HEK293 (cell line): ENCODE data around the gene NPTN.
"Not testable (repeated sequence)": the region's sequence is repeated elsewhere in the genome, so short reads cannot be mapped to it uniquely, and the experiment has no call there.

Source experiments
- CTCF ChIA-PET: fragments of 350-600 bp; formaldehyde crosslinking; extraction: SDS; loops from one replicate; lab custom pipeline; 2021; ENCODE audit warnings: antibody characterized with exemption; lab: Yijun Ruan, JAX
- POLR2A ChIA-PET: fragments of 300-600 bp; formaldehyde crosslinking; extraction: SDS; loops from one replicate; lab custom pipeline; 2020; ENCODE audit warnings: antibody characterized with exemption, inconsistent platforms; lab: Yijun Ruan, JAX
- H3K27ac ChIP-seq: fragments of 200-500 bp; sonication (Bioruptor generic); 2 replicates; pipeline ENCODE4 v1.5.1; 2014; ENCODE audit warnings: low read depth, low read length, control low read depth, inconsistent platforms; ENCODE audit errors: extremely low read depth
- H3K36me3 ChIP-seq, 2 experiments: fragments of 200-500 bp in 1 of 2; sonication (Bioruptor generic) in 1 of 2; 1 replicate in 1 of 2; 2 replicates in 1 of 2; pipeline ENCODE4 v1.5.1; 2014 to 2017; ENCODE audit warnings: inconsistent platforms in 2 of 2, low read length in 2 of 2; ENCODE audit not compliant: control insufficient read depth in 2 of 2, insufficient read depth in 1 of 2
- H3K4me1 ChIP-seq: fragments of 200-500 bp; sonication (Bioruptor generic); 2 replicates; pipeline ENCODE4 v1.5.1; 2014; ENCODE audit warnings: mild to moderate bottlenecking, low read length, inconsistent platforms; ENCODE audit not compliant: control insufficient read depth, insufficient read depth
- H3K4me3 ChIP-seq: 2 replicates; pipeline ENCODE4 v1.5.1; 2011; ENCODE audit warnings: low read depth, mild to moderate bottlenecking, control low read depth, low read length, moderate library complexity
- H3K9me3 ChIP-seq: fragments of 200-500 bp; sonication (Bioruptor generic); 2 replicates; pipeline ENCODE4 v1.5.1; 2014; ENCODE audit warnings: low read depth, low read length, inconsistent platforms; ENCODE audit not compliant: control insufficient read depth, insufficient read depth
- BCL6B ChIP-seq: fragments of 450-650 bp; formaldehyde crosslinking; IDR thresholded peaks from 2 replicates; pipeline ENCODE4 v1.5.1; 2017; ENCODE audit warnings: missing biosample characterization, missing genetic modification characterization
- EGR2 ChIP-seq: fragments of 450-650 bp; formaldehyde crosslinking; IDR thresholded peaks from 2 replicates; pipeline ENCODE4 v1.5.1; 2016; ENCODE audit warnings: low read depth, missing biosample characterization, missing genetic modification characterization
- GLIS1 ChIP-seq: fragments of 450-650 bp; formaldehyde crosslinking; IDR thresholded peaks from 2 replicates; pipeline ENCODE4 v1.5.1; 2016; ENCODE audit warnings: missing biosample characterization, missing genetic modification characterization
- KLF16 ChIP-seq: fragments of 450-650 bp; formaldehyde crosslinking; IDR thresholded peaks from 2 replicates; pipeline ENCODE4 v1.5.1; 2017; ENCODE audit warnings: missing biosample characterization, missing genetic modification characterization
- SP7 ChIP-seq: fragments of 450-650 bp; formaldehyde crosslinking; IDR thresholded peaks from 2 replicates; pipeline ENCODE4 v1.5.1; 2016; ENCODE audit warnings: missing biosample characterization, missing genetic modification characterization
- ZBTB21 ChIP-seq: fragments of 450-650 bp; formaldehyde crosslinking; IDR thresholded peaks from 2 replicates; pipeline ENCODE4 v1.5.1; 2017; ENCODE audit warnings: missing biosample characterization, missing genetic modification characterization
- ZBTB48 ChIP-seq: fragments of 450-650 bp; formaldehyde crosslinking; IDR thresholded peaks from 2 replicates; pipeline ENCODE4 v1.5.1; 2016; ENCODE audit warnings: missing biosample characterization, missing genetic modification characterization
- ZFP3 ChIP-seq: fragments of 450-650 bp; formaldehyde crosslinking; IDR thresholded peaks from 2 replicates; pipeline ENCODE4 v1.5.1; 2016; ENCODE audit warnings: low read depth, missing biosample characterization, missing genetic modification characterization
- ZFP41 ChIP-seq: fragments of 450-650 bp; formaldehyde crosslinking; IDR thresholded peaks from 2 replicates; pipeline ENCODE4 v1.5.1; 2016; ENCODE audit warnings: missing biosample characterization, missing genetic modification characterization, borderline replicate concordance
- ZNF155 ChIP-seq: fragments of 450-650 bp; formaldehyde crosslinking; IDR thresholded peaks from 2 replicates; pipeline ENCODE4 v1.5.1; 2016; ENCODE audit warnings: missing biosample characterization, missing genetic modification characterization
- ZNF221 ChIP-seq: fragments of 450-650 bp; formaldehyde crosslinking; IDR thresholded peaks from 2 replicates; pipeline ENCODE4 v1.5.1; 2017; ENCODE audit warnings: missing biosample characterization, missing genetic modification characterization, borderline replicate concordance
- ZNF239 ChIP-seq: fragments of 450-650 bp; formaldehyde crosslinking; IDR thresholded peaks from 2 replicates; pipeline ENCODE4 v1.5.1; 2016; ENCODE audit warnings: missing biosample characterization, missing genetic modification characterization
- ZNF335 ChIP-seq: fragments of 450-650 bp; formaldehyde crosslinking; conservative IDR thresholded peaks from 2 replicates; pipeline ENCODE4 v1.5.1; 2016; ENCODE audit warnings: missing biosample characterization, missing genetic modification characterization
- ZNF350 ChIP-seq: fragments of 450-650 bp; formaldehyde crosslinking; IDR thresholded peaks from 2 replicates; pipeline ENCODE4 v1.5.0; 2017; ENCODE audit warnings: missing biosample characterization, mild to moderate bottlenecking, missing genetic modification characterization
- ZNF473 ChIP-seq: fragments of 450-650 bp; formaldehyde crosslinking; IDR thresholded peaks from 2 replicates; pipeline ENCODE4 v1.5.1; 2017; ENCODE audit warnings: missing biosample characterization, missing genetic modification characterization
- ZNF48 ChIP-seq: fragments of 450-650 bp; formaldehyde crosslinking; IDR thresholded peaks from 2 replicates; pipeline ENCODE4 v1.5.1; 2016; ENCODE audit warnings: missing biosample characterization, missing genetic modification characterization
- ZNF629 ChIP-seq: fragments of 450-650 bp; formaldehyde crosslinking; IDR thresholded peaks from 2 replicates; pipeline ENCODE4 v1.5.1; 2017; ENCODE audit warnings: missing biosample characterization, missing genetic modification characterization
- ZSCAN16 ChIP-seq: fragments of 450-650 bp; formaldehyde crosslinking; IDR thresholded peaks from 2 replicates; pipeline ENCODE4 v1.5.1; 2016; ENCODE audit warnings: missing biosample characterization, missing genetic modification characterization
- TF ChIP-seq, protein P1 (sequence below): fragments of 450-650 bp; formaldehyde crosslinking; IDR thresholded peaks from 2 replicates; pipeline ENCODE4 v1.5.1; 2017; ENCODE audit warnings: missing biosample characterization, missing genetic modification characterization
- TF ChIP-seq, protein P2 (sequence below): fragments of 450-650 bp; formaldehyde crosslinking; IDR thresholded peaks from 2 replicates; pipeline ENCODE4 v1.5.1; 2016; ENCODE audit warnings: missing biosample characterization, missing genetic modification characterization
- TF ChIP-seq, protein P3 (sequence below): fragments of 450-650 bp; formaldehyde crosslinking; IDR thresholded peaks from 2 replicates; pipeline ENCODE4 v1.5.1; 2016; ENCODE audit warnings: missing biosample characterization, missing genetic modification characterization

NPTN gene

GRCh38 chr15:73647259-73648013, 14.2 kb upstream of the NPTN start (continued):
- 0 out of 2 replicates have a peak, but pooled peaks have one; percentile 34 for TF ChIP-seq KLF16 (tag by site-specific recombination)

DNA sequence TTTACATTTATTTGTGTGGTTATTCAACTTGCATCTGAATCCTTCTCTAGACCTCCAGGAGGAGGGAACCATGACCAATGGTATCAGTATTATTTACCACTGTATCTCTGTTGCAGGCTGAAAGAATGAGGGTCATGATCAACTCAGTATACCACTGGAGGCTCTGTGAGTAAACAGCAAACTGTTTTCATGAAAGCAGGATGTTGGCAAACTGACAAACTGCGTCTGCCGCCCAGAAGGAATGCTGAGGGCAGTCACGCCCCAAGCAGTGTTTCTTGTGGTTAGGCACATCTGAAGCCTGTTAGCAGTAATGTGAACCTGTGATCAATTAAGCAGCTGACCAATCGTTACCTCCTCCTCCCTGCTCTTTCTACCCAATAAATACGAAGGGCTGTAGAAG, 6.3 kb upstream of the NPTN start:
- H3K9me3 ChIP-seq, H3K4me3 ChIP-seq, POLR2A ChIA-PET, H3K36me3 ChIP-seq, H3K4me1 ChIP-seq, H3K27ac ChIP-seq: not testable (repeated sequence)
- CTCF ChIA-PET: interaction anchor here (0.6 to 20.6 kb wide), 5 partner anchors 19 to 399 kb away, joined by 3 to 543 read pairs (median 6); no protein-coding TSS in a partner anchor

DNA sequence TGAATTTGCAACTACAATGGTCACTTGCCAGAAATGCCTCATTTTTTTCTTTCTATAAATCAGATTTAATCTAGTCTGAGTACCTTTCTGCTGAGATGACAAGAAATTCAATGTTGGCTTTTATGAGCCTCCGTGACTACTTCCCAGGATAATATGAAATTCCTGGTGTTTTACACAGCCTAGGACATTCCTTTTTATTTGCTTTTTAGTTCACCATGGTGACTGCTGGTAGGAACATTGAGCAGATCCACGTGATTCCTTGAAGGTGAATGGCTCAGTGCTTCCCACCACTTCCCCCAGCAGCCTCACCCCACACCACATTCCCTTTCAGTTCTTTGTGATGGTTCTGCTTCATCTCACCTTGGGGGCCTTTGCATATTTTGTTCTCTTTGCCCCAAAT, 4.3 kb upstream of the NPTN start:
- Histone ChIP-seq H3K4me1 (peaks cover 6% of the 10 kb centered on the region), H3K4me3 (no peak overlapping the region), H3K36me3 (no peaks in the 10 kb centered on the region), H3K27ac (no peak overlapping the region), H3K9me3 (no peaks in the 10 kb centered on the region)
- ChIA-PET CTCF (interaction anchor here (0.6 to 20.6 kb wide), 45 partner anchors 8 to 362 kb away, joined by 3 to 543 read pairs (median 8); partner anchors contain the start of gene CD276), POLR2A (interaction anchor here (1.0 kb wide), 1 partner anchor 24 kb away, joined by 3 read pairs; no protein-coding TSS in a partner anchor)
- TF ChIP-seq, protein P1, sequence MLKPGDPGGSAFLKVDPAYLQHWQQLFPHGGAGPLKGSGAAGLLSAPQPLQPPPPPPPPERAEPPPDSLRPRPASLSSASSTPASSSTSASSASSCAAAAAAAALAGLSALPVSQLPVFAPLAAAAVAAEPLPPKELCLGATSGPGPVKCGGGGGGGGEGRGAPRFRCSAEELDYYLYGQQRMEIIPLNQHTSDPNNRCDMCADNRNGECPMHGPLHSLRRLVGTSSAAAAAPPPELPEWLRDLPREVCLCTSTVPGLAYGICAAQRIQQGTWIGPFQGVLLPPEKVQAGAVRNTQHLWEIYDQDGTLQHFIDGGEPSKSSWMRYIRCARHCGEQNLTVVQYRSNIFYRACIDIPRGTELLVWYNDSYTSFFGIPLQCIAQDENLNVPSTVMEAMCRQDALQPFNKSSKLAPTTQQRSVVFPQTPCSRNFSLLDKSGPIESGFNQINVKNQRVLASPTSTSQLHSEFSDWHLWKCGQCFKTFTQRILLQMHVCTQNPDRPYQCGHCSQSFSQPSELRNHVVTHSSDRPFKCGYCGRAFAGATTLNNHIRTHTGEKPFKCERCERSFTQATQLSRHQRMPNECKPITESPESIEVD (tag by site-specific recombination): 0 out of 2 replicates have a peak, but pooled peaks have one; percentile 24
- no peak for TF ChIP-seq ZSCAN16 (tag by site-specific recombination)

DNA sequence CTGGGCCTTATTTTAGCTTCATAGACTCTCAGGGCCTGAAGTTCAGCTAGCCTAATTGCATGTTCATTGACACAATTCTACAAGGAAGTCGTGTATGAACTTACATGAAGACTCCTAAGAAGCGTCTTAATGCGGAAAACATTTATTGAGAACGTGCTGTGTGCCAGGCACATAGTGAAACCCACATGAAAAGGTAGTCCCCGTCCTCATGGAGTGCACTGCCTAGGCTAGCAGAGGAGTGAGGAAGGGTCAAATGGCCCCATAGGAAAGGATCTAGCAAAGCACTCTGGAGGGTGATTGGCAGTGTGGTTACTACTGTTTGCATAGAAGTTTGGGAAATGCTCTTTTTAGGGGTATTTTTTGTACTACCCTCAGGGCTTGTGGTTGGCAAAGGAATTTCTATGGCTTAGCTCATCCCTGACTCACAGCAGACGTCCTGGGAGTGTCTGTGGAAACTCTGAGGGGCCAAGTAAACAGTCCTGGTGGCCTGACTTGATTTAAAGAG, 854 bp upstream of the NPTN start:
- H3K4me3 ChIP-seq: peak overlapping the region; percentile 97
- peak overlapping the region; percentile 71 for H3K27ac ChIP-seq
- H3K36me3 ChIP-seq: no peaks in the 10 kb centered on the region
- POLR2A ChIA-PET: interaction anchor here (0.7 to 3.3 kb wide), 11 partner anchors 10 to 326 kb away, joined by 3 to 18 read pairs (median 4); partner anchors contain the start of gene CD276
- no peaks in the 10 kb centered on the region for H3K9me3 ChIP-seq
- CTCF ChIA-PET: interaction anchor here (0.6 to 20.6 kb wide), 19 partner anchors 8 to 391 kb away, joined by 3 to 543 read pairs (median 5); partner anchors contain the start of gene CD276
- H3K4me1 ChIP-seq: peaks cover 34% of the 10 kb centered on the region
- TF ChIP-seq ZBTB21 (tag by site-specific recombination) (peak; percentile 13; the same call in 1 of the 2 replicates), ZNF239 (tag by site-specific recombination) (no peak), ZNF221 (tag by site-specific recombination) (no peak), ZFP41 (tag by site-specific recombination) (no peak), ZNF335 (peak; percentile 69), SP7 (tag by site-specific recombination) (no peak), ZBTB48 (peak; percentile 16; the same call in 1 of the 2 replicates), GLIS1 (tag by site-specific recombination) (peak; percentile 85), ZFP3 (tag by site-specific recombination) (no peak), ZNF48 (no peak), ZNF473 (tag by site-specific recombination) (no peak), ZNF629 (peak; percentile 63), ZNF350 (tag by site-specific recombination) (no peak), ZNF155 (tag by site-specific recombination) (no peak), BCL6B (tag by site-specific recombination) (no peak), EGR2 (tag by site-specific recombination) (no peak)
- TF ChIP-seq, protein P2, sequence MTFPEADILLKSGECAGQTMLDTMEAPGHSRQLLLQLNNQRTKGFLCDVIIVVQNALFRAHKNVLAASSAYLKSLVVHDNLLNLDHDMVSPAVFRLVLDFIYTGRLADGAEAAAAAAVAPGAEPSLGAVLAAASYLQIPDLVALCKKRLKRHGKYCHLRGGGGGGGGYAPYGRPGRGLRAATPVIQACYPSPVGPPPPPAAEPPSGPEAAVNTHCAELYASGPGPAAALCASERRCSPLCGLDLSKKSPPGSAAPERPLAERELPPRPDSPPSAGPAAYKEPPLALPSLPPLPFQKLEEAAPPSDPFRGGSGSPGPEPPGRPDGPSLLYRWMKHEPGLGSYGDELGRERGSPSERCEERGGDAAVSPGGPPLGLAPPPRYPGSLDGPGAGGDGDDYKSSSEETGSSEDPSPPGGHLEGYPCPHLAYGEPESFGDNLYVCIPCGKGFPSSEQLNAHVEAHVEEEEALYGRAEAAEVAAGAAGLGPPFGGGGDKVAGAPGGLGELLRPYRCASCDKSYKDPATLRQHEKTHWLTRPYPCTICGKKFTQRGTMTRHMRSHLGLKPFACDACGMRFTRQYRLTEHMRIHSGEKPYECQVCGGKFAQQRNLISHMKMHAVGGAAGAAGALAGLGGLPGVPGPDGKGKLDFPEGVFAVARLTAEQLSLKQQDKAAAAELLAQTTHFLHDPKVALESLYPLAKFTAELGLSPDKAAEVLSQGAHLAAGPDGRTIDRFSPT: 0 out of 2 replicates have a peak, but pooled peaks have one; percentile 25
- TF ChIP-seq, protein P3, sequence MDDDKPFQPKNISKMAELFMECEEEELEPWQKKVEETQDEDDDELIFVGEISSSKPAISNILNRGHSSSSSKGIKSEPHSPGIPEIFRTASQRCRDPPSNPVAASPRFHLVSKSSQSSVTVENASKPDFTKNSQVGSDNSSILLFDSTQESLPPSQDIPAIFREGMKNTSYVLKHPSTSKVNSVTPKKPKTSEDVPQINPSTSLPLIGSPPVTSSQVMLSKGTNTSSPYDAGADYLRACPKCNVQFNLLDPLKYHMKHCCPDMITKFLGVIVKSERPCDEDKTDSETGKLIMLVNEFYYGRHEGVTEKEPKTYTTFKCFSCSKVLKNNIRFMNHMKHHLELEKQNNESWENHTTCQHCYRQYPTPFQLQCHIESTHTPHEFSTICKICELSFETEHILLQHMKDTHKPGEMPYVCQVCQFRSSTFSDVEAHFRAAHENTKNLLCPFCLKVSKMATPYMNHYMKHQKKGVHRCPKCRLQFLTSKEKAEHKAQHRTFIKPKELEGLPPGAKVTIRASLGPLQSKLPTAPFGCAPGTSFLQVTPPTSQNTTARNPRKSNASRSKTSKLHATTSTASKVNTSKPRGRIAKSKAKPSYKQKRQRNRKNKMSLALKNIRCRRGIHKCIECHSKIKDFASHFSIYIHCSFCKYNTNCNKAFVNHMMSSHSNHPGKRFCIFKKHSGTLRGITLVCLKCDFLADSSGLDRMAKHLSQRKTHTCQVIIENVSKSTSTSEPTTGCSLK (tag by site-specific recombination): no peak
